Endodermal cell (in vitro differentiated cells): ENCODE results near the gene DLG2. TPM values are rescaled to one million over a fixed set of nuclear protein-coding genes. Genes with fewer than 3 reads are reported as not detected.

Experiments
- DNase-seq: peaks from one replicate; pipeline ENCODE4 v3.0.0-alpha.2; 2017
- H3K27ac ChIP-seq: 2 replicates; pipeline ENCODE4 v1.5.1; 2013; ENCODE audit warnings: mild to moderate bottlenecking, low read depth, low read length, moderate library complexity
- H3K27me3 ChIP-seq: 2 replicates; pipeline ENCODE4 v1.6.1; 2013; ENCODE audit warnings: mild to moderate bottlenecking, low read length, moderate library complexity; ENCODE audit not compliant: insufficient read depth, control insufficient read depth, poor library complexity, severe bottlenecking
- H3K36me3 ChIP-seq: 2 replicates; pipeline ENCODE4 v1.7.0; 2013; ENCODE audit warnings: mild to moderate bottlenecking, low read length, moderate library complexity; ENCODE audit not compliant: control insufficient read depth, insufficient read depth
- H3K4me1 ChIP-seq: one replicate; pipeline ENCODE4 v1.7.0; 2013; ENCODE audit warnings: low read length; ENCODE audit not compliant: control insufficient read depth, insufficient read depth
- H3K4me3 ChIP-seq: 2 replicates; pipeline ENCODE4 v1.5.1; 2013; ENCODE audit warnings: mild to moderate bottlenecking, low read length, moderate library complexity
- H3K9ac ChIP-seq: 2 replicates; pipeline ENCODE4 v1.6.1; 2013; ENCODE audit warnings: mild to moderate bottlenecking, low read length, moderate library complexity; ENCODE audit not compliant: poor library complexity, severe bottlenecking; ENCODE audit errors: extremely low read depth
- H3K9me3 ChIP-seq: 2 replicates; pipeline ENCODE4 v1.6.1; 2013; ENCODE audit warnings: mild to moderate bottlenecking, low read length, moderate library complexity; ENCODE audit not compliant: control insufficient read depth
- H3K27ac Mint-ChIP-seq: 2 replicates; pipeline ENCODE4 v1.8.0; 2020; ENCODE audit warnings: mixed read lengths
- H3K27me3 Mint-ChIP-seq: 2 replicates; pipeline ENCODE4 v1.8.0; 2021; ENCODE audit warnings: mild to moderate bottlenecking, mixed read lengths; ENCODE audit not compliant: insufficient read depth
- H3K36me3 Mint-ChIP-seq: 2 replicates; pipeline ENCODE4 v1.8.0; 2020; ENCODE audit warnings: low read depth, mixed read lengths
- H3K4me1 Mint-ChIP-seq: 2 replicates; pipeline ENCODE4 v1.8.0; 2020; ENCODE audit warnings: mixed read lengths
- H3K4me3 Mint-ChIP-seq: 2 replicates; pipeline ENCODE4 v1.8.0; 2020; ENCODE audit warnings: mild to moderate bottlenecking, moderate library complexity, mixed read lengths
- H3K9me3 Mint-ChIP-seq: 2 replicates; pipeline ENCODE4 v1.8.0; 2020; ENCODE audit warnings: mild to moderate bottlenecking, mixed read lengths
- CTCF ChIP-seq: fragments of 200-600 bp; sonication (generic); conservative IDR thresholded peaks from 2 replicates; pipeline ENCODE4 v1.5.0; 2021; ENCODE audit warnings: antibody characterized with exemption, mild to moderate bottlenecking
- WGBS, 2 experiments: methylation state at CpG; one replicate each; pipeline versions ENCODE4 v1.1.5 to v1.1.7; 2013; ENCODE audit warnings: missing lambda C conversion rate in 2 of 2, mixed read lengths in 1 of 2; ENCODE audit not compliant: insufficient coverage in 1 of 2, insufficient read length in 1 of 2; 5-methylcytosine and 5-hydroxymethylcytosine counted together
- total RNA-seq, 2 donors: library from RNA; stranded (reverse); fragmentation: NEBNext Ultra II Directional in 1 of 2; extraction: Animal tissue kit (Norgen Biotek cat#: 25700) in 1 of 2; gene quantifications; 2 replicates in 1 of 2; 3 replicates in 1 of 2; pipeline ENCODE4 v1.2.1, GENCODE V29; 2021

Gene DLG2
- total RNA-seq, 2 donors from 2014 or later, result 9.6 to 10.6 TPM

- Histone ChIP-seq H3K27ac (no peak overlapping the region), H3K9ac (no peak overlapping the region), H3K9me3 (no peaks in the 10 kb centered on the region), H3K4me1 (no peaks in the 10 kb centered on the region), H3K27me3 (no peaks in the 10 kb centered on the region), H3K36me3 (no peaks in the 10 kb centered on the region), H3K4me3 (no peak overlapping the region)
- Mint-ChIP-seq H3K36me3 (no peaks in the 10 kb centered on the region), H3K9me3 (peaks cover 10% of the 10 kb centered on the region), H3K27me3 (no peaks in the 10 kb centered on the region), H3K4me1 (no peaks in the 10 kb centered on the region), H3K4me3 (no peak overlapping the region), H3K27ac (no peak overlapping the region)
- no peak for TF ChIP-seq CTCF
- no peak for DNase-seq
- WGBS, 2 experiments, result 94% methylated on average over 2 of the region's 2 CpGs; no CpG with 5 or more reads in 1 of the 2 experiments
Observed at GRCh38 chr11:85379066-85379465, 248.1 kb downstream of the DLG2 start.

GRCh38 chr11:85377901-85378300 is 249.2 kb downstream of the DLG2 start:
- TF ChIP-seq CTCF, result no peak
- Histone ChIP-seq H3K9ac (no peak overlapping the region), H3K9me3 (no peaks in the 10 kb centered on the region), H3K27me3 (no peaks in the 10 kb centered on the region), H3K27ac (no peak overlapping the region), H3K4me1 (no peaks in the 10 kb centered on the region), H3K4me3 (no peak overlapping the region), H3K36me3 (no peaks in the 10 kb centered on the region)
- DNase-seq, result no peak
- H3K27me3 Mint-ChIP-seq, result no peaks in the 10 kb centered on the region
- no peaks in the 10 kb centered on the region for H3K36me3 Mint-ChIP-seq
- peaks cover 7% of the 10 kb centered on the region for H3K9me3 Mint-ChIP-seq
- no peak overlapping the region for H3K27ac Mint-ChIP-seq
- H3K4me3 Mint-ChIP-seq, result no peak overlapping the region
- H3K4me1 Mint-ChIP-seq, result no peaks in the 10 kb centered on the region

- H3K27me3 Mint-ChIP-seq, result no peaks in the 10 kb centered on the region
- no peak for DNase-seq
- Histone ChIP-seq H3K36me3 (no peaks in the 10 kb centered on the region), H3K27me3 (no peaks in the 10 kb centered on the region), H3K9ac (no peak overlapping the region), H3K9me3 (no peaks in the 10 kb centered on the region), H3K27ac (no peak overlapping the region), H3K4me1 (no peaks in the 10 kb centered on the region), H3K4me3 (no peak overlapping the region)
- H3K4me3 Mint-ChIP-seq, result no peak overlapping the region
- H3K36me3 Mint-ChIP-seq, result no peaks in the 10 kb centered on the region
- 99 to 100% methylated on average over 2 to 6 of the region's 6 CpGs for WGBS, 2 experiments
- peaks cover 22% of the 10 kb centered on the region for H3K4me1 Mint-ChIP-seq
- no peak overlapping the region for H3K27ac Mint-ChIP-seq
- H3K9me3 Mint-ChIP-seq, result no peaks in the 10 kb centered on the region
- TF ChIP-seq CTCF, result no peak
Observed at GRCh38 chr11:85359859-85360258, 267.3 kb downstream of the DLG2 start.
